Endodermal cell (in vitro differentiated cells): ENCODE measurements around the gene FNDC5. TPM values are rescaled to one million over a fixed set of nuclear protein-coding genes. Genes with fewer than 3 reads are reported as not detected.
A peak's percentile ranks its signal among the peaks of the same experiment; 100 is the strongest.

Experiments used
- DNase-seq: peaks from one replicate; pipeline ENCODE4 v3.0.0-alpha.2; 2017
- H3K27ac ChIP-seq: 2 replicates; pipeline ENCODE4 v1.5.1; 2013; ENCODE audit warnings: mild to moderate bottlenecking, low read depth, low read length, moderate library complexity
- H3K27me3 ChIP-seq: 2 replicates; pipeline ENCODE4 v1.6.1; 2013; ENCODE audit warnings: mild to moderate bottlenecking, low read length, moderate library complexity; ENCODE audit not compliant: insufficient read depth, control insufficient read depth, poor library complexity, severe bottlenecking
- H3K36me3 ChIP-seq: 2 replicates; pipeline ENCODE4 v1.7.0; 2013; ENCODE audit warnings: mild to moderate bottlenecking, low read length, moderate library complexity; ENCODE audit not compliant: control insufficient read depth, insufficient read depth
- H3K4me1 ChIP-seq: one replicate; pipeline ENCODE4 v1.7.0; 2013; ENCODE audit warnings: low read length; ENCODE audit not compliant: control insufficient read depth, insufficient read depth
- H3K4me3 ChIP-seq: 2 replicates; pipeline ENCODE4 v1.5.1; 2013; ENCODE audit warnings: mild to moderate bottlenecking, low read length, moderate library complexity
- H3K9ac ChIP-seq: 2 replicates; pipeline ENCODE4 v1.6.1; 2013; ENCODE audit warnings: mild to moderate bottlenecking, low read length, moderate library complexity; ENCODE audit not compliant: poor library complexity, severe bottlenecking; ENCODE audit errors: extremely low read depth
- H3K9me3 ChIP-seq: 2 replicates; pipeline ENCODE4 v1.6.1; 2013; ENCODE audit warnings: mild to moderate bottlenecking, low read length, moderate library complexity; ENCODE audit not compliant: control insufficient read depth
- H3K27ac Mint-ChIP-seq: 2 replicates; pipeline ENCODE4 v1.8.0; 2020; ENCODE audit warnings: mixed read lengths
- H3K27me3 Mint-ChIP-seq: 2 replicates; pipeline ENCODE4 v1.8.0; 2021; ENCODE audit warnings: mild to moderate bottlenecking, mixed read lengths; ENCODE audit not compliant: insufficient read depth
- H3K36me3 Mint-ChIP-seq: 2 replicates; pipeline ENCODE4 v1.8.0; 2020; ENCODE audit warnings: low read depth, mixed read lengths
- H3K4me1 Mint-ChIP-seq: 2 replicates; pipeline ENCODE4 v1.8.0; 2020; ENCODE audit warnings: mixed read lengths
- H3K4me3 Mint-ChIP-seq: 2 replicates; pipeline ENCODE4 v1.8.0; 2020; ENCODE audit warnings: mild to moderate bottlenecking, moderate library complexity, mixed read lengths
- H3K9me3 Mint-ChIP-seq: 2 replicates; pipeline ENCODE4 v1.8.0; 2020; ENCODE audit warnings: mild to moderate bottlenecking, mixed read lengths
- WGBS, 2 experiments: methylation state at CpG; one replicate each; pipeline versions ENCODE4 v1.1.5 to v1.1.7; 2013; ENCODE audit warnings: missing lambda C conversion rate in 2 of 2, mixed read lengths in 1 of 2; ENCODE audit not compliant: insufficient coverage in 1 of 2, insufficient read length in 1 of 2; 5-methylcytosine and 5-hydroxymethylcytosine counted together
- total RNA-seq, 2 donors: library from RNA; stranded (reverse); fragmentation: NEBNext Ultra II Directional in 1 of 2; extraction: Animal tissue kit (Norgen Biotek cat#: 25700) in 1 of 2; gene quantifications; 2 replicates in 1 of 2; 3 replicates in 1 of 2; pipeline ENCODE4 v1.2.1, GENCODE V29; 2021
- TF ChIP-seq, protein P1 (sequence below): fragments of 200-600 bp; sonication (generic); conservative IDR thresholded peaks from 2 replicates; pipeline ENCODE4 v1.5.0; 2021; ENCODE audit warnings: antibody characterized with exemption, mild to moderate bottlenecking

FNDC5 gene
- total RNA-seq, 2 donors from 2014 or later, result 6.0 to 7.2 TPM

DNA sequence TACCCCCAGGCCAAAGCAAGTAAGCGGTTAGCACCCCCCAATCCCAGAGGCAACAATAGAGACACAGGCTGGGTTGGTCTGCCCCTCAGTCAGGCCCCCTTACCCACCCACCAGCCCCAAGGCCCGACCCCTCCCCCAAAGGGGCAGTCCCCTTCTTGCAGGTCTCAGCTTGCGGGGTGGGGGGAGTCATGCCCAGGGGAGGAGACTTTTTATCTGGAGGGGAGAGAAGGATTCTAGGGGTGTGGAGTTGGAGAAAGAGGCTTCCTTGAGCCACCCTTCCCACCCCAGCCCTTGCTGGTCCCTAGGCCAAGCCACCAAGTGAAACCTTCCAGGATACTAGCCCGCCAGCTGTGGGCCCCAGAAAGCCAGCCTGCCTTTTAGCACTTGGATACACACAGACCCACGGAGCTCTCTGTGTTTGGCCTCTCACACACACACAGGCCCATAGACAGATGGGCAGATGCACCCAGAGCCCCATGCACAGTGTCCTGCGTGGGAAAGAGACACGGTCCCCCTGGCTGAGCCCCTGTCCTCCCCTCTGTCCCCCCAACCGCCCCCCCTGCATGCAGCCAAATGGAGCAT, 23.4 kb upstream of the FNDC5 start:
- whole genome bisulfite sequencing, 2 experiments, result 29 to 77% methylated on average over 1 to 5 of the region's 8 CpGs
- DNase-seq, result peak; percentile 63
- Histone ChIP-seq H3K9ac (no peak overlapping the region), H3K4me3 (no peak overlapping the region), H3K27me3 (peaks cover 70% of the 10 kb centered on the region), H3K27ac (no peak overlapping the region), H3K4me1 (no peaks in the 10 kb centered on the region), H3K9me3 (no peaks in the 10 kb centered on the region), H3K36me3 (no peaks in the 10 kb centered on the region)
- TF ChIP-seq, protein P1, sequence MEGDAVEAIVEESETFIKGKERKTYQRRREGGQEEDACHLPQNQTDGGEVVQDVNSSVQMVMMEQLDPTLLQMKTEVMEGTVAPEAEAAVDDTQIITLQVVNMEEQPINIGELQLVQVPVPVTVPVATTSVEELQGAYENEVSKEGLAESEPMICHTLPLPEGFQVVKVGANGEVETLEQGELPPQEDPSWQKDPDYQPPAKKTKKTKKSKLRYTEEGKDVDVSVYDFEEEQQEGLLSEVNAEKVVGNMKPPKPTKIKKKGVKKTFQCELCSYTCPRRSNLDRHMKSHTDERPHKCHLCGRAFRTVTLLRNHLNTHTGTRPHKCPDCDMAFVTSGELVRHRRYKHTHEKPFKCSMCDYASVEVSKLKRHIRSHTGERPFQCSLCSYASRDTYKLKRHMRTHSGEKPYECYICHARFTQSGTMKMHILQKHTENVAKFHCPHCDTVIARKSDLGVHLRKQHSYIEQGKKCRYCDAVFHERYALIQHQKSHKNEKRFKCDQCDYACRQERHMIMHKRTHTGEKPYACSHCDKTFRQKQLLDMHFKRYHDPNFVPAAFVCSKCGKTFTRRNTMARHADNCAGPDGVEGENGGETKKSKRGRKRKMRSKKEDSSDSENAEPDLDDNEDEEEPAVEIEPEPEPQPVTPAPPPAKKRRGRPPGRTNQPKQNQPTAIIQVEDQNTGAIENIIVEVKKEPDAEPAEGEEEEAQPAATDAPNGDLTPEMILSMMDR, result no peak
- H3K9me3 Mint-ChIP-seq, result peaks cover 6% of the 10 kb centered on the region
- no peaks in the 10 kb centered on the region for H3K36me3 Mint-ChIP-seq
- H3K27ac Mint-ChIP-seq, result no peak overlapping the region
- H3K4me3 Mint-ChIP-seq, result peak overlapping the region; percentile 53
- peaks cover 92% of the 10 kb centered on the region for H3K27me3 Mint-ChIP-seq
- no peaks in the 10 kb centered on the region for H3K4me1 Mint-ChIP-seq

DNA sequence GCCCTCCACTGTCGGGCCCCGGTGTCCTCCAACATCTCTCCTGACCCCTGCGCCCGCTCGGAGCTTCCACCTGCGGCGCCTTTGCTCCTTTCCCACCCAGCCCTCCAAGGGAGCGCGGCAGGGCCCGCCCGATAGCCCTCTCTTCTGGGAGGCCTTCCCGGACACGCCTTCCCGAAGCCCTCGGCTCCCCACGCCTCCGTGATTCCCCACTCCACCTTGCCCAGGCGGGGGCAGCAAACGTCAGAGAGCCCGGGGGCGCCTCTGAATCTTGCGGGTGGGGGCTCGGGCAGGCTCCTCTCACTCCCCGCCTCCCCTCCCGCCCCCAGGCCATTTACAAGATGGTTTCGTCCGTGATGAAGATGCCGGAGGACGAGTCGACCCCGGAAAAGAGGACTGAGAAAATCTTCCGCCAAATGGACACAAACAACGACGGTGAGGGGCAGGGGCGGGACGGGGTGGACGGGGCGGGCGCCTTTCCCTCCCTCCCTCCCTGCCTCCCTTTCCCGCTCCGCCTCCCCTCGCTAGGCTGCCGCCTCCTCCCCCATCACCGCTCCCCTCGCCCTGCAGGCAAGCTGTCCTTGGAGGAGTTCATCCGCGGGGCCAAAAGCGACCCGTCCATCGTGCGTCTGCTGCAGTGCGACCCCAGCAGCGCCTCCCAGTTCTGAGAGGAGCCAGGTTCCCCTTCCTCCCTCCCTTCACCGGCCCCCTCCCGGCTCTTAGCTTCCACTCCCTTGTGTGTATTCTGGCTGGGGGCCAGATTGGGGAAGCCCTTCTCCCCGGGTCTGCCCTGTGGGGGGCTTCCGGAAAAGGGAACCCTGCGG, 22.7 kb upstream of the FNDC5 start:
- Mint-ChIP-seq H3K4me1 (no peaks in the 10 kb centered on the region), H3K4me3 (peak overlapping the region; percentile 53), H3K36me3 (no peaks in the 10 kb centered on the region), H3K9me3 (peaks cover 6% of the 10 kb centered on the region), H3K27me3 (peaks cover 92% of the 10 kb centered on the region), H3K27ac (no peak overlapping the region)
- H3K27ac ChIP-seq, result no peak overlapping the region
- no peaks in the 10 kb centered on the region for H3K36me3 ChIP-seq
- 0 to 8% methylated on average over 7 to 58 of the region's 58 CpGs for WGBS, 2 experiments
- TF ChIP-seq, protein P1, result peak; percentile 47
- no peak overlapping the region for H3K9ac ChIP-seq
- peak; percentile 85 for DNase-seq
- H3K4me3 ChIP-seq, result peak overlapping the region; percentile 71
- H3K9me3 ChIP-seq, result no peaks in the 10 kb centered on the region
- H3K4me1 ChIP-seq, result no peaks in the 10 kb centered on the region
- H3K27me3 ChIP-seq, result peaks cover 70% of the 10 kb centered on the region

DNA sequence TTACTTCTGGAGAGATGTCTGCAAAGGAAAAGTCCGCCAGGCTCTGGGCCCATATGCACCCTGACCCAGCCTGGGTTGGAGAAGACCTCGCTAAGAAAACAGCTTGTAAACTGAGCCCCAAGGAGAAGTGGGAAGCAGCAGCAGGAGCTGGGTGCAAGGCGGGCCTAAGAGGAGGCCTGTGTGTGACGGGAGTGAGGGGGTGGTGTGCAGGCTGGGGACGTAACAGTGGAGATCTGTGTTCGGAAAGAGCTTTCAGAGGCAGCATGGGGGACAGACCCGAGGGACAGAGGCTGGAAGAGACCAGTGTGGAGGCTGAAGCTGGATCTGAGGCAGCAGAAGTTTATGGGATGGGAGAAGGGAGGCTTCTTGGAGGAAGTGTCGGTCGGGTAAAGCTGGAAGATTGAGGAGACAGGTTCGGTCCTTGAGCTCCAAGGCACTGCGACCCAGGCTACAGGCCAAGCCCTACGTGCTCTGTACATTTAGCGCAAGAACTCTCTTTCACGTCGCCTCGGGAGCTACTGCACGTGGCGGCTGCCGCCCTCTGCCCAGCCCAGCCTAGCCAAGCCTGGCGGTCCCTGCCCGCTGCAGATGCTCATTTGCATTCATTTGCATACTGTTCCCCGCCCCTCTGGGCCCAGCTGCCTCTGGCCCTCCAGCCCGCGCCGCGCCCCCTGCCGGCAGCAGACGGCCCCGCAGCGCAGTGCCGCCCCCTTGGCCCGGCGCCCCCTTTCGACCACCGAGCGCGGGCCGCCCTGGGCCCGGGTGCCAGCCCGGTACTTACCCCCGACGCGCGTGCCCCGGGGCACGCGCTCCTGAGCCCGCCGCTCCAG, 21.9 kb upstream of the FNDC5 start:
- H3K9me3 ChIP-seq, result no peaks in the 10 kb centered on the region
- Mint-ChIP-seq H3K27ac (no peak overlapping the region), H3K9me3 (peaks cover 6% of the 10 kb centered on the region), H3K4me1 (no peaks in the 10 kb centered on the region), H3K36me3 (no peaks in the 10 kb centered on the region), H3K4me3 (peak overlapping the region; percentile 53), H3K27me3 (peaks cover 92% of the 10 kb centered on the region)
- TF ChIP-seq, protein P1, result peak; percentile 100
- H3K27ac ChIP-seq, result no peak overlapping the region
- H3K36me3 ChIP-seq, result no peaks in the 10 kb centered on the region
- H3K4me1 ChIP-seq, result no peaks in the 10 kb centered on the region
- H3K9ac ChIP-seq, result no peak overlapping the region
- H3K4me3 ChIP-seq, result peak overlapping the region; percentile 71
- peak; percentile 93 for DNase-seq
- peaks cover 70% of the 10 kb centered on the region for H3K27me3 ChIP-seq
- WGBS, 2 experiments, result 31 to 66% methylated on average over 20 to 49 of the region's 49 CpGs
